Esophagus squamous epithelium (tissue), 5 donors: ENCODE data around the gene SCRG1. TPM values are rescaled to one million over a fixed set of nuclear protein-coding genes. Genes with fewer than 3 reads are reported as not detected.

ENCODE experiments used
- DNase-seq: peaks from one replicate; lab custom pipeline; 2025; lab: John Stamatoyannopoulos, UW
- H3K27ac ChIP-seq, 4 donors: fragments of 200-600 bp; sonication (generic); one replicate each; pipeline ENCODE4 v1.5.1; 2016 to 2019; ENCODE audit warnings: mild to moderate bottlenecking in 1 of 4
- H3K27me3 ChIP-seq, 4 donors: fragments of 200-600 bp; sonication (generic); 1 replicate in 3 of 4; 2 replicates in 1 of 4; pipeline versions ENCODE4 v1.5.1 to v1.6.0; 2017 to 2021; ENCODE audit warnings: antibody characterized with exemption in 1 of 4
- H3K36me3 ChIP-seq, 3 donors: fragments of 200-600 bp; sonication (generic); one replicate each; pipeline ENCODE4 v1.5.1; 2016 to 2019
- H3K4me1 ChIP-seq, 3 donors: fragments of 200-600 bp; sonication (generic); one replicate each; pipeline ENCODE4 v1.5.1; 2017 to 2019
- H3K4me3 ChIP-seq, 4 donors: fragments of 200-600 bp; sonication (generic); 1 replicate in 3 of 4; 2 replicates in 1 of 4; pipeline ENCODE4 v1.5.1; 2016 to 2019; ENCODE audit warnings: mild to moderate bottlenecking in 2 of 4, moderate library complexity in 1 of 4
- H3K9me3 ChIP-seq, 3 donors: fragments of 200-600 bp; sonication (generic); one replicate each; pipeline ENCODE4 v1.5.1; 2016 to 2019
- POLR2A ChIP-seq, 4 donors: fragments of 450-650 bp; IDR thresholded peaks; one replicate each; pipeline ENCODE4 v1.6.1; 2017; ENCODE audit warnings: antibody characterized with exemption in 4 of 4, mild to moderate bottlenecking in 4 of 4, moderate library complexity in 3 of 4
- WGBS, 2 donors: methylation state at CpG; one replicate each; pipeline ENCODE4 v1.1.5; 2018; 5-methylcytosine and 5-hydroxymethylcytosine counted together
- intact Hi-C: fragments of 100-400 bp; cut with DNase I; formaldehyde crosslinking; loops from one replicate; pipeline ENCODE4 v1.15.0; 2022
- total RNA-seq, 4 donors: library from RNA; depleted of rRNA; stranded (reverse); fragments of >200 nt; gene quantifications; one replicate each; pipeline ENCODE4 v1.1.0, GENCODE V29; 2016
- TF ChIP-seq, protein P1 (sequence below), 6 experiments: fragments of 450-650 bp in 4 of 6; fragments of 200-600 bp in 2 of 6; sonication (generic) in 2 of 6; IDR thresholded peaks; one replicate each; pipeline ENCODE4 v1.5.1; 2016 to 2019; ENCODE audit warnings: antibody characterized with exemption in 6 of 6, mild to moderate bottlenecking in 4 of 6, moderate library complexity in 4 of 6
- donor health status: DM: yes; HTN: yes; CAD: no.

The SCRG1 gene
- total RNA-seq, 4 donors from 2014 or later: 0.08 TPM; not detected in 3

DNA sequence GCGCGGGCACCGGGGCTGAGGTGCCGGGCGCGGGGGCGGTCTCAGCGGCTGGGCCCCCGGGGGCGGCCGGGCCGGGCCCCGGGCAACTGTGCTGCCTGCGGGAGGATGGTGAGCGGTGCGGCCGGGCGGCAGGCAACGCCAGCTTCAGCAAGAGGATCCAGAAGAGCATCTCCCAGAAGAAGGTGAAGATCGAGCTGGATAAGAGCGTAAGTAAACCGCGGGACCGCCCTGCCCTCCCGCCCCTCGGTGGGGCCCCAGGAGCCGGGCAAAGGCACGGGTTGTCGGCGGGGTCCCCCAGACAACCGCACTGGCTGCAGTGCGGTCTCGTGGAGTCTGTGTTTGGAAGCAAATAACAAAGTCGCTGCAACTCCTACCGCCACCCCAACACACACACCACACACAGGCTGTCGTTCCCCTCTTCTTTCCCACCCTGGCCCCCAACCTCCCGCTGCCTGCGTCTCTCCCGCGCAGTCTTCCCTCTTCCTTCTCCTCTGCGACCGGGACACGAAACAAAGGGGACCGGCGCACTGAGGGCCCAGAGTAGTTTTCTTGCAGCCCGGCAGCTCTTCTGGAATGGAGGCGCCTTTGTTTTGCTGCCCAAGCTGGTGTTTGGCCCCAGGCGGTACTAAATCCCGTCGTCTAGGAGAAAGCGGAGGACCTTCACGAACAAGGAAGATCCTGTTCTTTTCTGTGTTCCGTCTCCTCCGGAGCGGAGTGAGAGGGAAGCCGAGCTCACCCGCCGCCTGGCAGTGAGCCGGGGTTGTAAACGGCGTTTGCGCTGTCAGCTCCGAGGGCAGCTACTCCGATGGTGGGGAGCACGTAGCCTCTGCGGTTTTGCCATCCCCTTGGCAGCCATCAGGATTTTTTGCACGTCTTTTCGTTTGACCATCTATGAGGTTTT lies 27.4 kb downstream of the SCRG1 start:
- TF ChIP-seq, protein P1, sequence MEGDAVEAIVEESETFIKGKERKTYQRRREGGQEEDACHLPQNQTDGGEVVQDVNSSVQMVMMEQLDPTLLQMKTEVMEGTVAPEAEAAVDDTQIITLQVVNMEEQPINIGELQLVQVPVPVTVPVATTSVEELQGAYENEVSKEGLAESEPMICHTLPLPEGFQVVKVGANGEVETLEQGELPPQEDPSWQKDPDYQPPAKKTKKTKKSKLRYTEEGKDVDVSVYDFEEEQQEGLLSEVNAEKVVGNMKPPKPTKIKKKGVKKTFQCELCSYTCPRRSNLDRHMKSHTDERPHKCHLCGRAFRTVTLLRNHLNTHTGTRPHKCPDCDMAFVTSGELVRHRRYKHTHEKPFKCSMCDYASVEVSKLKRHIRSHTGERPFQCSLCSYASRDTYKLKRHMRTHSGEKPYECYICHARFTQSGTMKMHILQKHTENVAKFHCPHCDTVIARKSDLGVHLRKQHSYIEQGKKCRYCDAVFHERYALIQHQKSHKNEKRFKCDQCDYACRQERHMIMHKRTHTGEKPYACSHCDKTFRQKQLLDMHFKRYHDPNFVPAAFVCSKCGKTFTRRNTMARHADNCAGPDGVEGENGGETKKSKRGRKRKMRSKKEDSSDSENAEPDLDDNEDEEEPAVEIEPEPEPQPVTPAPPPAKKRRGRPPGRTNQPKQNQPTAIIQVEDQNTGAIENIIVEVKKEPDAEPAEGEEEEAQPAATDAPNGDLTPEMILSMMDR (IDR thresholded peaks at IDR 0.05): no peak
- peak in 1 of 4 donors; percentile 15 for TF ChIP-seq POLR2A (IDR thresholded peaks at IDR 0.05)
- Histone ChIP-seq H3K4me1 (peaks cover 7 to 65% (median 17%) of the 10 kb centered on the region in 3 donors), H3K4me3 (peak overlapping the region; percentile 76 to 89 (median 85)), H3K9me3 (no peaks in the 10 kb centered on the region), H3K36me3 (peaks cover 0 to 6% (median 0%) of the 10 kb centered on the region in 3 donors), H3K27ac (peak overlapping the region; percentile 83 to 96 (median 96)), H3K27me3 (no peaks in the 10 kb centered on the region)
- WGBS, 2 donors: 1 to 2% methylated on average over 10 to 31 of the region's 68 CpGs
- DNase-seq: no peak
- intact Hi-C loops: no loop called here

DNA sequence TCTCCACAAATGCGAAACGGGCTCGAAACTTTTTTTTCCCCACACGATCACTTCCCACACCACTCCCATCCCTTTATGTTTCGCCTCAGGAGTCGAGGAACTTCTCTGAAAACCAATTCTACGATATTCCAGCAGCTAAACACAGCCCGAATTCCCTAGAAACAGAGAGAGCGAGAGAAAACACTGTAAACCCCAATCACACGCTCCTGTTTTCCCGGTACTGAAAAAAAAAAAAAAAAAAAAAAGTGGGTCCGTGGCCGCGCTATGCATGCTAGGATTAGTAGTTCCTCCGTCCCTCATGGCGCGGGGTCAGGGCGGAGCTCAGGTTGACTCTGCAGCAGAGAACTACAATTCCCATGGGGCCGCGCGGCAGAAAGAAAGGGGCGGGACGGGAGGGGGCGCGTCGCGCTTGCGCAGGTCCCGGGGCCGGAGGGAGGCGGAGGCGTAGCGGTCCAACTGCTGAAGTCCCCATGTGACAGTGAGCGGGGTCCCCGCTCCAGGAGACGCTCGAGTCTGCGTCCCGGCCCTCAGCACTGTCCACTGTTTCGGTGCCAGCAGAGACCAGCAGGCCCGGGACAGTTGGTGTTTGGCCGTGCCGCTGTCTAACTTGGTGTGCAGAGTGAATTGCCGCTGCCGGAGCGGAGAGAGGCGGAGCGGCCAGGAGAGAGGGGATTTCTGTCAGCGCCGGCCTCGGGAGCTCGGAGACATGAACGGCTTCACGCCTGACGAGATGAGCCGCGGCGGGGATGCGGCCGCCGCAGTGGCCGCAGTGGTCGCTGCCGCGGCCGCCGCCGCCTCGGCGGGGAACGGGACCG lies 28.2 kb downstream of the SCRG1 start, which contains the start of gene SAP30:
Gene SAP30, plus strand, starts transcription at position 478 of the 815 bp plus-strand sequence. Its CDS starts 229 bp downstream, at position 707.
- Histone ChIP-seq H3K27ac (peak within 1 kb of the TSS; percentile 84 to 97 (median 96)), H3K36me3 (no peaks in the 10 kb centered on the region), H3K27me3 (no peaks in the 10 kb centered on the region), H3K4me1 (peaks cover 6 to 66% (median 17%) of the 10 kb centered on the region in 3 donors), H3K9me3 (no peaks in the 10 kb centered on the region), H3K4me3 (peak within 1 kb of the TSS; percentile 76 to 89 (median 85))
- DNase-seq: peak; percentile 93
- intact Hi-C loops: no loop called here
- TF ChIP-seq, protein P1 (IDR thresholded peaks at IDR 0.05): no peak
- TF ChIP-seq POLR2A (IDR thresholded peaks at IDR 0.05): peak in 3 of 4 donors; percentile 82 to 99 (median 96)
- 0% methylated on average over 16 to 30 of the region's 72 CpGs for WGBS, 2 donors

DNA sequence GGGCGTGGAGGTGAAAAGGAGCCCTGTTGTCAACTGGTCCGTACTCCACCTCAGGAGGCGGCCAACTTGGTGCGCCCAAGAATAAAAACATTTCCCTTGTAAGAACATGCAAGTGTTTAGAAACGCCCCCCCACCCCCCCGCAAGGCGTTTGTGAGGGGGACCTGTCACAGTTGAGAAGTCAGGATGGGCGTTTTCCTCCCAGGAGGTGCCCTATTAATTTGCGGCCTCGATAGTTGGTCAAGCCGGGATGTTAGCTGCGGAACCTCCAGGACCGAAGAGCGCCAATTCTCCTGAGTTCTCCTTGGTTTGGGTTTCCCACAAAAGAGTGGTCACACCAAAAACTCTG lies 28.8 kb downstream of the SCRG1 start:
- H3K4me1 ChIP-seq: peaks cover 3 to 67% (median 17%) of the 10 kb centered on the region in 3 donors
- H3K4me3 ChIP-seq: peak overlapping the region; percentile 76 to 89 (median 85)
- H3K9me3 ChIP-seq: no peaks in the 10 kb centered on the region
- H3K36me3 ChIP-seq: no peaks in the 10 kb centered on the region
- WGBS, 2 donors: 0% methylated on average over 10 to 11 of the region's 14 CpGs
- peak overlapping the region; percentile 84 to 97 (median 96) for H3K27ac ChIP-seq
- DNase-seq: peak; percentile 62
- intact Hi-C loops: no loop called here
- H3K27me3 ChIP-seq: no peaks in the 10 kb centered on the region
- TF ChIP-seq, protein P1 (IDR thresholded peaks at IDR 0.05): no peak
- TF ChIP-seq POLR2A (IDR thresholded peaks at IDR 0.05): no peak

DNA sequence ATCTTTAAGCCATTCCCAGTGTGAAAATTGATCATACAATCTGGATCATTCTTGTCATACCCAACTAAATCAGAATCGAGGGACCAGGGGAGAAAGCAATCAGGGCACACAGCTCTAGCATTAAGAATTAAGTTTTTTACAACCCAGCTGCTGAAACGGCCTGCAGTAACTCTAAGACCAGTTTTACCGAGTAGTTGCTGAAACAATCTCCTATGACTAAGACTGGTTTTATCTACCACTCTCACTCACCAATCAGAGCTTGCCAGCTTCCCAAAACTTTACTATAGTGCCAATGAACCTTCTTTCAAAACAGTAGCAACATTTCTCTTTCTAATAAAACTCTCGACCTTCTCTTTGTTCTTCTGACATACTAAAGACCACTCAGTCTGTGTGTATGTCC lies 31.0 kb downstream of the SCRG1 start:
- H3K4me3 ChIP-seq: peak overlapping the region in 2 of 4 donors; percentile 0 to 83
- 31% methylated on average over 4 of the region's 4 CpGs for WGBS, 2 donors

More for the DNA sequence above, 31.0 kb downstream of the SCRG1 start:
- Histone ChIP-seq H3K36me3 (no peaks in the 10 kb centered on the region), H3K27ac (peak overlapping the region in 3 of 4 donors; percentile 19 to 96 (median 37)), H3K4me1 (peaks cover 3 to 47% (median 15%) of the 10 kb centered on the region in 3 donors), H3K27me3 (no peaks in the 10 kb centered on the region), H3K9me3 (no peaks in the 10 kb centered on the region)
- no peak for TF ChIP-seq POLR2A (IDR thresholded peaks at IDR 0.05)
- TF ChIP-seq, protein P1 (IDR thresholded peaks at IDR 0.05): no peak
- intact Hi-C loops: loop anchor here (5.0 kb wide), 1 partner anchor 36 kb away; the partner anchor contains the start of gene HMGB2
- DNase-seq: no peak
